Measurements from ENCODE around the gene DNAJC25. TPM values are rescaled to one million over a fixed set of nuclear protein-coding genes. Genes with fewer than 3 reads are reported as not detected.

Gene DNAJC25
- total and polyA plus RNA-seq, 4 donors = 5.0 to 6.5 (median 6.0) TPM

DNA sequence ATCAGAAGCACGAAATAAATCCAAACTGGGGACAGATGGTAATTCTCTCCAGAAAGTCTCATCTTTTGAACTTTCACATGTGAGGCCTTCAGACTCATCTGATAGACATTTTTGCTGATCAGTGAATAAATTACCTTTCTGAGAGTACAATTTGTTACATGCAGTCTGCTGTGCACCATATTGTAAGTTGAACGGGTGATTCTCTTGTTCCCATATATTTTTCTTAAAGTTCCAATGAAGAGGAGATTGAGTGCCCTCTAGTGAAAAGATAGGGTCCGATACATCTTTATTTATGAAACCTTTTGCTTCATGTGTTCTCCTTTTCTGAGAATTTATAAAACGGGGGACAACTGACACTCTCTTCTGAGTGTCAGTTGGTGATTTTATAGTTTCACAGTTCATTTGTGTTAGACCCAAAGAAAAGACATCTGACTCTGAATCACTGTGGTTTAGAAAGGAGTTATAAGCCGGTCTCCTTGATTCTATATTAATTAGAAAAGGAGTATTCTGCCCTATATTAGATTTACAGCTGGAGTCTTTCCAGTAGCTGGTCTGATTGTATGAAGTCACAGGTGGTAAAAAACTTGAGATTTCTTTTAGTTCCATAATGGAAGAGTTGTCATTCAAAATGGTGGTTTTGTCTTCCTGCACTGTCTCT is 60.7 kb downstream of the DNAJC25 start:
- TF ChIP-seq CTCF (IDR thresholded peaks at IDR 0.05; ENCODE audit: control extremely low read depth, extremely low read depth) = no peak
- Histone ChIP-seq H3K9ac (ENCODE audit: insufficient read depth in 1 of 2, low read length in 2 of 2) (no peak overlapping the region), H3K4me1 (ENCODE audit: control insufficient read depth in 5 of 5, insufficient read depth in 5 of 5, low read length in 5 of 5) (no peaks in the 10 kb centered on the region), H3K36me3 (ENCODE audit: control insufficient read depth in 4 of 4, insufficient read depth in 4 of 4, low read length in 4 of 4) (no peaks in the 10 kb centered on the region), H3K27ac (ENCODE audit: low read depth in 1 of 2, low read length in 1 of 2) (no peak overlapping the region), H3K27me3 (ENCODE audit: control insufficient read depth in 3 of 3, insufficient read depth in 3 of 3, low read length in 2 of 3) (no peaks in the 10 kb centered on the region), H3K4me3 (no peak overlapping the region), H3K9me3 (ENCODE audit: control insufficient read depth in 4 of 4, insufficient read depth in 3 of 4, low read length in 3 of 4) (no peaks in the 10 kb centered on the region)
- DNase-seq (peak in 2 of 3 donors; percentile 48 to 64), ATAC-seq (ENCODE audit: insufficient read depth, low FRiP score) (no peak)
- 44 to 47% methylated on average over 5 of the region's 5 CpGs for WGBS, 2 donors

- ATAC-seq (ENCODE audit: insufficient read depth, low FRiP score) = no peak
- no peaks in the 10 kb centered on the region for H3K27me3 ChIP-seq (ENCODE audit: control insufficient read depth in 3 of 3, insufficient read depth in 3 of 3, low read length in 2 of 3)
- no peak for TF ChIP-seq CTCF (IDR thresholded peaks at IDR 0.05; ENCODE audit: control extremely low read depth, extremely low read depth)
- H3K9ac ChIP-seq (ENCODE audit: insufficient read depth in 1 of 2, low read length in 2 of 2) = no peak overlapping the region
- no peaks in the 10 kb centered on the region for H3K9me3 ChIP-seq (ENCODE audit: control insufficient read depth in 4 of 4, insufficient read depth in 3 of 4, low read length in 3 of 4)
- peak in 1 of 3 donors; percentile 12 for DNase-seq
- H3K36me3 ChIP-seq (ENCODE audit: control insufficient read depth in 4 of 4, insufficient read depth in 4 of 4, low read length in 4 of 4) = no peaks in the 10 kb centered on the region
- H3K4me3 ChIP-seq = no peak overlapping the region
- no peak overlapping the region for H3K27ac ChIP-seq (ENCODE audit: low read depth in 1 of 2, low read length in 1 of 2)
- no peaks in the 10 kb centered on the region for H3K4me1 ChIP-seq (ENCODE audit: control insufficient read depth in 5 of 5, insufficient read depth in 5 of 5, low read length in 5 of 5)
Observed at GRCh38 chr9:111696796-111697195, 65.7 kb downstream of the DNAJC25 start.

DNA sequence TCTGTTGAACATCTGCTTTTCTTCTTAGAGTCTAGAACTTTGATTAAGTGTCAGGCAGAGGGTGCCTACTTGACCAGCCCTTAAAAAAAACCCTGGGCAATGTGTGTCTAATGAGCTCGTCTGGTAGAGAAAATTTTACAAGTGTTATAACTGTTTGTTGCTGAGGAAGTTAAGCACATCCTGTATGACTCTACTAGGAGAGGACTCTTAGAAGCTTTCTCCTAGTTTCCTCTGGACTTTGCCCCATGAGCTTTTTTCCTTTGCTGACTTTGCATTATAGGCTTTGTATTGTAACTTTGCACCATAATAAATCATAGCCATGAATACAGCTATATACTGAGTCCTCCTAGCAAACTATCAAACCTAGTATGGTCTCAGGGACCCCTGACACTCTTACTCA is 69.6 kb downstream of the DNAJC25 start:
- no peak overlapping the region for H3K9ac ChIP-seq (ENCODE audit: insufficient read depth in 1 of 2, low read length in 2 of 2)
- H3K4me1 ChIP-seq (ENCODE audit: control insufficient read depth in 5 of 5, insufficient read depth in 5 of 5, low read length in 5 of 5) = no peaks in the 10 kb centered on the region
- no peaks in the 10 kb centered on the region for H3K36me3 ChIP-seq (ENCODE audit: control insufficient read depth in 4 of 4, insufficient read depth in 4 of 4, low read length in 4 of 4)
- TF ChIP-seq CTCF (IDR thresholded peaks at IDR 0.05; ENCODE audit: control extremely low read depth, extremely low read depth) = no peak
- peak overlapping the region in 1 of 2 donors; percentile 50 for H3K27ac ChIP-seq (ENCODE audit: low read depth in 1 of 2, low read length in 1 of 2)
- no peak overlapping the region for H3K4me3 ChIP-seq
- no peaks in the 10 kb centered on the region for H3K27me3 ChIP-seq (ENCODE audit: control insufficient read depth in 3 of 3, insufficient read depth in 3 of 3, low read length in 2 of 3)
- DNase-seq (peak in 1 of 3 donors; percentile 6), ATAC-seq (ENCODE audit: insufficient read depth, low FRiP score) (no peak)
- WGBS, 2 donors = 29 to 38% methylated on average over 1 of the region's 1 CpG
- H3K9me3 ChIP-seq (ENCODE audit: control insufficient read depth in 4 of 4, insufficient read depth in 3 of 4, low read length in 3 of 4) = no peaks in the 10 kb centered on the region

Other genes with a start within 250 kb of the DNAJC25 start
- gene ECPAS, start 147.0 kb upstream of the DNAJC25 start, total RNA-seq = 10 to 100 TPM; 71.5 to 93.2 TPM
- 10 to 100 TPM; 17.4 to 22.9 TPM for gene ECPAS, start 147.0 kb upstream of the DNAJC25 start, polyA plus RNA-seq
- gene ZNF483, start 106.2 kb upstream of the DNAJC25 start, total RNA-seq = 10 to 100 TPM in 1 of 2 donors, 1 to 10 TPM in 1; 4.8 to 20.6 TPM
- gene ZNF483, start 106.2 kb upstream of the DNAJC25 start, polyA plus RNA-seq = under 1 TPM; 0.14 to 0.69 TPM
- gene PTGR1, start 31.7 kb upstream of the DNAJC25 start, total RNA-seq = 10 to 100 TPM; 37.3 to 61.0 TPM
- gene PTGR1, start 31.7 kb upstream of the DNAJC25 start, polyA plus RNA-seq = 10 to 100 TPM; 14.0 to 22.8 TPM
- gene GNG10, start 30.3 kb downstream of the DNAJC25 start, total RNA-seq = 10 to 100 TPM; 40.4 to 51.1 TPM
- gene GNG10, start 30.3 kb downstream of the DNAJC25 start, polyA plus RNA-seq = 10 to 100 TPM; 40.8 to 98.5 TPM
- under 1 TPM; 0.40 to 0.48 TPM for gene SHOC1, start 163.6 kb downstream of the DNAJC25 start, total RNA-seq
- under 1 TPM; 0.18 to 0.44 TPM for gene SHOC1, start 163.6 kb downstream of the DNAJC25 start, polyA plus RNA-seq